HAP-1 (cell line): ENCODE measurements around the gene GPR143.

ENCODE experiments used
- DNase-seq, 2 experiments: peaks; one replicate each; pipeline ENCODE4 v3.0.0-alpha.2; 2016 to 2020; ENCODE audit warnings: low spot score in 2 of 2
- H3K27me3 ChIP-seq: fragments of 250-450 bp; sonication (Bioruptor Pico); 2 replicates; pipeline ENCODE4 v1.5.1; 2020; ENCODE audit warnings: low read depth, mild to moderate bottlenecking, moderate library complexity
- H3K36me3 ChIP-seq: fragments of 250-450 bp; sonication (Bioruptor Pico); replicated peaks from 2 replicates; pipeline ENCODE4 v1.5.1; 2020; ENCODE audit warnings: mild to moderate bottlenecking
- H3K4me1 ChIP-seq: fragments of 250-450 bp; sonication (Bioruptor Pico); 2 replicates; pipeline ENCODE4 v1.5.1; 2020; ENCODE audit warnings: mild to moderate bottlenecking
- H3K4me3 ChIP-seq: fragments of 250-450 bp; sonication (Bioruptor Pico); 2 replicates; pipeline ENCODE4 v1.5.1; 2020; ENCODE audit warnings: mild to moderate bottlenecking, moderate library complexity
- H3K9me3 ChIP-seq: fragments of 250-450 bp; sonication (Bioruptor Pico); 2 replicates; pipeline ENCODE4 v1.5.1; 2020; ENCODE audit warnings: mild to moderate bottlenecking, moderate library complexity
- in situ Hi-C: fragments of 300-500 bp; cut with MboI; formaldehyde crosslinking; loops from 3 replicates; pipeline ENCODE4 v1.14.3; 2020; ENCODE audit warnings: low sequenced_read_pairs, inconsistent platforms, mixed read lengths

GPR143 gene

GRCh38 chrX:9683350-9683749 lies 82.3 kb downstream of the GPR143 start:
- peaks cover 26% of the 10 kb centered on the region for H3K36me3 ChIP-seq

GRCh38 chrX:9682861-9683260 lies 82.8 kb downstream of the GPR143 start:
- no peaks in the 10 kb centered on the region for H3K9me3 ChIP-seq
- no peak for DNase-seq
- no peaks in the 10 kb centered on the region for H3K4me1 ChIP-seq
- peaks cover 22% of the 10 kb centered on the region; the same call in 1 of the 2 replicates for H3K36me3 ChIP-seq
- no peaks in the 10 kb centered on the region for H3K27me3 ChIP-seq
- no peak overlapping the region for H3K4me3 ChIP-seq
- in situ Hi-C loops, result no loop called here

More at GRCh38 chrX:9683350-9683749, 82.3 kb downstream of the GPR143 start:
- H3K27me3 ChIP-seq, result no peaks in the 10 kb centered on the region
- in situ Hi-C loops, result no loop called here
- H3K4me3 ChIP-seq, result no peak overlapping the region
- no peak for DNase-seq
- H3K9me3 ChIP-seq, result no peaks in the 10 kb centered on the region
- H3K4me1 ChIP-seq, result no peaks in the 10 kb centered on the region

GRCh38 chrX:9682456-9682855 lies 83.2 kb downstream of the GPR143 start:
- Histone ChIP-seq H3K4me1 (no peaks in the 10 kb centered on the region), H3K4me3 (no peak overlapping the region), H3K9me3 (no peaks in the 10 kb centered on the region), H3K36me3 (peaks cover 22% of the 10 kb centered on the region; the same call in 1 of the 2 replicates), H3K27me3 (no peaks in the 10 kb centered on the region)
- no peak for DNase-seq
- in situ Hi-C loops, result no loop called here

- no peak overlapping the region for H3K4me3 ChIP-seq
- in situ Hi-C loops, result no loop called here
- H3K9me3 ChIP-seq, result peaks cover under 1% of the 10 kb centered on the region; the same call in 1 of the 2 replicates
- peaks cover 26% of the 10 kb centered on the region; the same call in 1 of the 2 replicates for H3K36me3 ChIP-seq
- DNase-seq, result no peak
- H3K4me1 ChIP-seq, result no peaks in the 10 kb centered on the region
- H3K27me3 ChIP-seq, result no peaks in the 10 kb centered on the region
Observed at GRCh38 chrX:9681422-9681821, 84.2 kb downstream of the GPR143 start.

- Histone ChIP-seq H3K4me3 (no peak overlapping the region), H3K9me3 (peaks cover 5% of the 10 kb centered on the region), H3K36me3 (peaks cover 24% of the 10 kb centered on the region; the same call in 1 of the 2 replicates), H3K4me1 (no peaks in the 10 kb centered on the region), H3K27me3 (no peaks in the 10 kb centered on the region)
- no peak for DNase-seq
- in situ Hi-C loops, result no loop called here
Observed at GRCh38 chrX:9681011-9681410, 84.6 kb downstream of the GPR143 start.

GRCh38 chrX:9678215-9678965 lies 87.3 kb downstream of the GPR143 start:
- H3K4me1 ChIP-seq, result no peaks in the 10 kb centered on the region
- in situ Hi-C loops, result no loop called here
- no peak overlapping the region for H3K4me3 ChIP-seq
- no peaks in the 10 kb centered on the region for H3K27me3 ChIP-seq
- peaks cover 13% of the 10 kb centered on the region for H3K36me3 ChIP-seq
- H3K9me3 ChIP-seq, result peaks cover 6% of the 10 kb centered on the region
- no peak for DNase-seq

GRCh38 chrX:9677098-9677739 lies 88.4 kb downstream of the GPR143 start:
- Histone ChIP-seq H3K4me1 (no peaks in the 10 kb centered on the region), H3K27me3 (no peaks in the 10 kb centered on the region), H3K9me3 (peaks cover 6% of the 10 kb centered on the region), H3K36me3 (peaks cover 14% of the 10 kb centered on the region), H3K4me3 (no peak overlapping the region)
- in situ Hi-C loops, result no loop called here
- no peak for DNase-seq

- Histone ChIP-seq H3K9me3 (peaks cover 6% of the 10 kb centered on the region), H3K4me3 (no peak overlapping the region), H3K36me3 (peaks cover 19% of the 10 kb centered on the region), H3K4me1 (no peaks in the 10 kb centered on the region; the same call in none of the 2 replicates), H3K27me3 (no peaks in the 10 kb centered on the region)
- DNase-seq, result no peak
- in situ Hi-C loops, result no loop called here
Observed at GRCh38 chrX:9676738-9677097, 88.9 kb downstream of the GPR143 start.

GRCh38 chrX:9676306-9676705 lies 89.3 kb downstream of the GPR143 start:
- Histone ChIP-seq H3K4me3 (no peak overlapping the region), H3K9me3 (peaks cover 6% of the 10 kb centered on the region), H3K4me1 (peaks cover under 1% of the 10 kb centered on the region), H3K27me3 (no peaks in the 10 kb centered on the region), H3K36me3 (peaks cover 20% of the 10 kb centered on the region)
- in situ Hi-C loops, result no loop called here
- no peak for DNase-seq
